GM11168 (cell line): ENCODE results near the gene NUDT13.

ENCODE experiments used
- in situ Hi-C: fragments of 300-500 bp; cut with MboI; formaldehyde crosslinking; loops from one replicate; pipeline ENCODE4 v1.12.0; 2022; ENCODE audit warnings: low sequenced_read_pairs; ENCODE audit not compliant: unreplicated experiment

NUDT13 gene

DNA sequence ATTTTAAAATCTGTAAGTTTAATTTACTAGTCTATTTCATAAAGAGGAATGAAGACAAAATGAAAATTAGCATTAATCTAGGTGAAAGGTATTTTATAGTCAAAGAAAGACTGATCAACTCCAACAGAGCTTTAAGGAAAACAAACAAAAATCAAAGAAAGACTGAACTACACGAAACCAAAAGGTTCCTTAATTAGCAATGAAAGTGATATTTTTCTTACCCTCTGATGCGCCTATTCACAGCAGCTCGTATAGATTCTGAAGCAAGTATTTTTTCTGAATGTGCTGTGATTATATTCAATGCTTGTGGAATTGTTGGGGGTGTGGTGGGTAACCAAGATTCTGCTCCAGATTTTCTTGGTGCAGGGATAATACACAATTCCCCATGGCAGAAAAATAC is 45.8 kb downstream of the NUDT13 start:
- in situ Hi-C loops, result no loop called here

DNA sequence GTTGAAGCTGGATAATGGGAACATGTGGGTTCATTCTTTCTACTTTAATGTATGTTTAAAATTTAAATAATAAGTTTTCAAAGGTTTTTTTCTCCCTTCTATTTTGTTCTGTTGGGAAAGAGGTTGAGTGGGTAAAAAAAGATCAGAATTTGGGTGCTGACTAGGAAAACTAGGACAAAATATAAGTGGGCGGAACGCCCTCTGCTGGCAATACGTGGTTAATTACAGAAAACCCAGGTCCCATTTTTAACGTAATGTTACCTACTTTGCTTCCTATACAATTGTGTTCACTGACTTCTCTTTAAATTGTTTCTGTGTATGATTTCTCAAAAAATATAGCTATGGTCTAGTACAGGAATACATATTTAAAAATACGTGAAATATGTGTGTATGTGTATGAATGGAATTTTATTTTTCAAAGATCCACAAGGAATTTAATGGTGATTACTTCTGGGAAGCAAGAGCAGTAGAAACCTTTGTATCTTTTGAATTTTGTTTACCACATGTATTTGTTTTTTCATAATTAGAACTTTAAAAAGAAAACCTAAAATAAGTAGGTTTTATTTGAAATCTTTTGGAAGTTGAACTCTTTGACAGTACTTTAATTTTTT is 48.9 kb downstream of the NUDT13 start:
- in situ Hi-C loops, result no loop called here

DNA sequence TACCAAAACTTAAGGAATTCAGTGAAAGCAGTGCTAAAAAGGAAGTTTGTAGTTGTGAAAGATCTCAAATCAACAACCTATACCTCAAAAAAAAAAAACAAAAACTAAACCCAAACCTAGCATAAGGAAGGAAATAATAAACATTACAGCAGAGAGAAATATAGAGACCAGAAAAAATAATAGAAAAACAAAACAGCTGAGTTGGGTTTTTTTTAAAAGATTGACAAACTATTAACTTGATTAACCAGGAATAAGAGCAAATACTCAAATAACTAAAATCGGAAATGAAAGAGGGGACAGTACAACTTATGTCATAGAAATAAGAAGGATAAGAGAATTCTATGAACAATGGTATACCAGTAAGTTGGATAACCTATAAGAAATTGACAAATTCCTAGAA is 50.8 kb downstream of the NUDT13 start:
- in situ Hi-C loops, result loop anchor here (10.0 kb wide), 1 partner anchor 66 kb away; the partner anchor contains the start of gene P4HA1

DNA sequence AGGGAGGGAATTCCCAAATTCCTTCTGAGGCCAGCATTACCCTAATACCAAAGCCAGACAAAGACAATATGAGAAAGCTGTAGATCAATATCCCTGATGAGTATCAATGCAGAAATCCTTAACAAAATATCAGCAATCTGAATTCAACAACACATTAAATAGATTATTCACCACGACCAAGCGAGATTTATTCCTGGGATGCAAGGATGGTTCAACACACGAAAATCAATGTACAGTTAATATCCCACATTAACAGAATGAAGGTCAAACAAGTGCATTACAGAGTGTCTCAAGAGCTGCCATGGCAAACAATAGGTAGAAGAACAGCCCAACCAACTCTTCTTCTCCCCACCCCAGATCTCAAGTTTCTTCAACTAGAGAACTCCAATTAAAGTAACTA is 51.4 kb downstream of the NUDT13 start:
- in situ Hi-C loops, result loop anchor here (10.0 kb wide), 1 partner anchor 67 kb away; the partner anchor contains the start of gene P4HA1

DNA sequence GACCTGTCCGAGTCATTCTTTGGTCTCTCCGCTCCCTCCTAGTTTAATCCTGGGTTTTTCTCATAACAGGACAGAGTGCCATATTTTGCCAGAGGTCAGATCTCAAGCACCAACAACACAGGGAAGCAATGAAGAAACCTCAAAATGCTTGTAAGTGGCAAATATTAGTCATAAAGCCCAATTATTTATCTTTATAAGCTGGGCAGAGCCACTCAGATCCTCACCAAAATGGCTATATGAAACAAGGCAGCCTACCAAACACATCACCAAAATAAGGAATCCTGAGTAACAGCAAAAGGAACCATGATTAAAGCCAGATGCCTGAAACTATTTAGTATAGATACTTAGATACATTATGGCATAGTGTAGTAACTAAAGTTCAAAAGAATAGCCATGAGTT is 52.8 kb downstream of the NUDT13 start:
- in situ Hi-C loops, result loop anchor here (10.0 kb wide), 1 partner anchor 68 kb away; the partner anchor contains the start of gene P4HA1

DNA sequence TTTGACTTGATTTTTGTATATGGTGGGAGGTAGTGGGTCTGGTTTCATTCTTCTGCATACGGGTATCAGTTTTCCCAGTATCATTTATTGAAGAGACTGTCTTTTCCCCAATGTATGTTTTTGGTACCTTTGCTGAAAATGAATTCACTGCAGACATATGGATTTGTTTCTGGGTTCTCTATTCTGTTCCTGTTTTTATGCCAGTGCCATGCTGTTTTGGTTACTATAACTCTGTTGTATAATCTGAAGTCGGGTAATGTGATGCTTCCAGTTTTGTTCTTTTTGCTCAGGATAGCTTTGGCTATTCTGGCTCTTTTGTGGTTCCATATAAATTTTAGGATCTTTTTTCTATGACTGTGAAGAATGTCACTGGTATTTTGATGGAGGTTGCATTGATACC is 56.7 kb downstream of the NUDT13 start:
- in situ Hi-C loops, result loop anchor here (10.0 kb wide), 1 partner anchor 72 kb away; the partner anchor contains the start of gene P4HA1

DNA sequence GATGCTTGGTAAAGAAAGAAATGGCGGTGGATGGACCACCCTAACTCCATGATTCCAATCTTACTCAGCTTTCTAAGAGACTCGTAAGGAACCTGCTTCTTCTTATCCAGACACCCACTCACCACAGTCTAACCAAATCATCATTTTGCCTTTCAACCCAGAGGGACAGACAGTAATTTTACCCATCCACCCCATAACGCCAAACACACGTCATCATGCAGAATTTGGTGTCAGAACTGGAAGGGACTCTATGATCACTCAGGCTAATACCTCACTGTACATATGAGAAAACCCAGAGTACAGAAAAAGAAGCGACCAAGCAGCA is 57.2 kb downstream of the NUDT13 start:
- in situ Hi-C loops, result loop anchor here (10.0 kb wide), 1 partner anchor 73 kb away; the partner anchor contains the start of gene P4HA1

DNA sequence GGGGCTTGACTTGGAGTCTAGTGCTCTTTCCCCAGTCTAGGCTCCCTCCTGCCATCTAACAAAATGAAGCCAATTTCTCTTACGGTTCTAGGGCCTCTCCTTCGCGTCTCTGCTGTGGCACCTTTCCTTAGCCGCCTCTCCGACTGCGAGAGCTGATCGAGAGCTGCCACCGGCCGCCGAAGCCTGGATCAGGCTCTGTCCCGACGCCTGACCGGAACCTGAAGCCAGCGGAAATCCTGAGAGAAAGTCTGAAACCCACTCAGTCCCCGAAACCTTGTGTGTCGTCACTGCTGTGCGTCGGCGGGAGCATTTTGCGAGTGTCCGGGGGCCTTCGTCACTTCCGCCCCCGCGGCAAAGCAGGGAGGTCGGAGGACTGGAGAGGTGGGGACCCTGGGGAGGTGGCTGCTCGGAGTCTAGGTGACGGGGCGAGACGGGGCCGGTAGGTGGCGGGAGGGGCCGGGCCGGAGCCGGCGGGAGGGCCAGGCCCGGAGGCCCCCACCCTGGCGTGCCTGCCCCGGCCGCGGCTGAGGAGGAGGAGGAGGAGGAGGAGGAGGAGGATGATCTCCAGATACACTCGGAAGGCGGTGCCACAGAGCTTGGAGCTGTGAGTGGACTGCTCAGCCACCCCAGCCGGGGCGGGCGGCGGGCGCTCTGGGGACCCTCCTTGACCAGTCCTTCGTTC is 57.7 kb downstream of the NUDT13 start, which contains the start of the genes ECD and FAM149B1:
Gene ECD (minus strand): TSS at position 226 of the 682 bp plus-strand sequence. CDS start 4,071 bp downstream, outside the sequence.
Gene FAM149B1 (plus strand): TSS at position 337 of the 682 bp plus-strand sequence. CDS start 221 bp downstream, at position 558.
- in situ Hi-C loops, result loop anchor here (10.0 kb wide), 1 partner anchor 73 kb away; the partner anchor contains the start of gene P4HA1

DNA sequence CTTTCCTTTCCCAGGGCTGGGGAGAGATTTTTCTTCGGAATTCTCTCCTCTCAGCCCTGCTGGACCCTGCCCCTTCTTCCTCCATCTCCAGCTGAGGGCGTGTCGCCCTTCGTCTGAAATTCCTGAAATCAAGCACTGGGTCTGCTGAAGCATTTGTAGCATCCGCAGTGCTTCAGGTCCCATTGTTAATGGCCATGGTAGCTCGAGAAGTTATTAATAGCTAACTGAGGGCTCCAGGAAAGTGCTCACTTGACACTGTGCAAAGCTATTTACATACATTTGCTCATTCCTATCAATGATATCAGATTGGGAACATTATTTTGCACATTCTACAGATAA is 58.2 kb downstream of the NUDT13 start:
- in situ Hi-C loops, result loop anchor here (10.0 kb wide), 1 partner anchor 74 kb away; the partner anchor contains the start of gene P4HA1

DNA sequence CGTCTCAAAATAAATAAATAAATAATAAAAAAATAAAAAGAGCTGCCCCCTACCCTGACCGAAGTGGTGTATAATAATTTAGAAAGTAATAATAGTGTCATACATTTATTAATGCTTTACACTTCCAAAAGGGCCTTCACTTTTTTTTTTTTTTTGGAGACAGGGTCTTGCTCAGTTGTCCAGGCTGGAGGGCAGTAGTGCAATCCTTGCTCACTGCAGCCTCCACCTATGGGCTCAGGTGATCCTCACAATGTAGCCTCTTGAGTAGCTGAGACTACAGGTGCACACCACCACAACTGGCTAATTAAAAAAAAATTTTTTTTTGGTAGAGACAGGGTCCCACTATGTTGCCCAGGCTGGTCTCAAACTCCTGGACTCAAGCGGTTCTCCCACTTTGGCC is 59.1 kb downstream of the NUDT13 start:
- in situ Hi-C loops, result loop anchor here (10.0 kb wide), 1 partner anchor 75 kb away; the partner anchor contains the start of gene P4HA1

DNA sequence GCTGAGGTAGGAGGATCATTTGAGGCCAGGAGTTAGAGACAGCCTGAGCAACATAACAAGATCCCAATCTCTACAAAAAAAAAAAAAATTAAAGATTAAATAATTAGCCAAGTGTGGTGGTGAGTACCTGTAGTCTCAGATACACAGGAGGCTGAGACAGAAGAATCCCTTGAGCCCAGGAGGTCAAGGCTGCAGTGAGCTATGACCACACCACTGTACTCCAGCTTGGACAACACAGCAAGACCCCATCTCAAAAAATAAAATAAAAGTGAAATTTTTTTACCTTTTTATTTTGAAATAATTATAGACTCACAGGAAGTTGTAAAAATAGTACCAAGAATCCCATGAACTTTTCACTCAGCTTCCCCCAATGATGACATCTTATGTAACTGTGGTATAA is 62.6 kb downstream of the NUDT13 start:
- in situ Hi-C loops, result no loop called here

DNA sequence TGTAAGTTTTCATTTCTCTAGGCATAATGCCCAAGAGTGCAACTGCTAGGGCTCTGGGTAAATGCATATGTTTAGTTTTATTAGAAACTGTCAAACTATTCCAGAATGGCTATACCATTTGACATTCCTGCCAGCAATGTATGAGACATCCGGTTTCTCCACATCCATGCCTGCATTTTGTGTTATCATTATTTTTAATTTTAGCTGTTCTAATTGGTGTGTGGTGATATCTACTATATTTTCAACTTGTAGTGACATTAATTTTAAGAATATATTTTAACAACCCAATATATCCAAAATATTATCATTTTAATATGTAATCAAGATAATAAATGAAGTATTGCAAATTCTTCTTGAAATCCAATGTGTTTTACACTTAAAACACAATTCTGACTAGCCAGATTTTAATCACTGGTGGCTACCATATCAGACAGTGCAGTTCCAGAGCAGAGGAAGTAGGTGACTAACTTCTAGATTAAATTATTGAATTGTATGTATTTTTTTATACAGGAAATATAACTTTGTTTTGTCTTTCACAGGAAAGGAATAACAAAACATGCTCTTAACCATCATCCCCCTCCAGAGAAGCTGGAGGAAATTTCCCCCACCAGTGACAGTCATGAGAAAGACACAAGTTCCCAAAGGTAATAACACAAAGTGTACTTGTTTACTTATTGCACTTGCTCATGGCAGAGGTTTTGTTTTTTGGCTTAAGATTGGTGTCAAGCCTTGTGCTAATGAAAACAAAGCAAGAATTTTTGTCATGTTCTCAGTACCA is 64.1 kb downstream of the NUDT13 start:
- in situ Hi-C loops, result no loop called here
